ENCODE data around the gene METTL9.

DNA sequence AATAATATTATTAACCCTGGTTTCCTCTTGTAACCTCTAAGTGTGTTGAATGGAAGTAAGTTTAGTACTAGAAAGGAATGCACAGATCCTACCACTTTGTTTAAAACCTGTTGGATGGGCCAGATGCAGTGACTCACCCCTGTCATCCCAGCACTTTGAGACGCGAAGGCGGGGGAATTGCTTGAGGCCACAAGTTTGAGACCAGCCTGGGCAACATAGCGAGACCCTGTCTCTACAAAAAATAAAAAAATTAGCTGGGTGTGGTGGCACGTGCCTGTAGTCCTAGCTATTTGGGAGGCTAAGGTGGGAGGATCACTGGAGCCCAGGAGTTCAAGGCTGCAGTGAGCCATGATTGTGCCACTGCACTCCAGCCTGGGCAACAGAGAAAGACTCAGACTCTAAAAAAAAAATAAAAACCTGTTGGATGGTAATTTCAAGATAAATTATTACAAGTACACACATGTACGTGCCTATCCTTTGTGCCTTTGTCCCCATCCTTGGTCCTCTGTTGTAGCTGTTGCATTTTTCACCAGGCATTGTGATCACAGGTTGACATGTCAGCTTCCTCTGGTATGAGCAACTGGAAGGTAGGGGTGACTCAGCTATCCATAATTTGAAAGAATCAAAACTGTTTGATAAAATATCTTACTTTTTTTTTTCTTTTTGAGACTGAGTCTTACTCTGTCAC, 30.7 kb upstream of the METTL9 start:
- TF ChIP-seq CTCF (IDR thresholded peaks at IDR 0.05) (no peak), POLR2A (IDR thresholded peaks at IDR 0.05) (no peak)

Data from right lobe of liver (tissue), 4 donors.